CD8-positive, alpha-beta memory T cell (primary cell): ENCODE results near the gene OPRM1. TPM values are rescaled to one million over a fixed set of nuclear protein-coding genes. Genes with fewer than 3 reads are reported as not detected.
A peak's percentile ranks its signal among the peaks of the same experiment; 100 is the strongest.
"Not testable (repeated sequence)": the region's sequence is repeated elsewhere in the genome, so short reads cannot be mapped to it uniquely, and the experiment has no call there.

Source experiments
- CTCF ChIA-PET: fragments of 350-600 bp; sonication (Branson Sonifier 250); formaldehyde crosslinking; loops from one replicate; lab custom pipeline; 2021; ENCODE audit warnings: antibody characterized with exemption; lab: Charles Lee
- POLR2A ChIA-PET: fragments of 350-600 bp; sonication (Branson Sonifier 250); formaldehyde crosslinking; loops from one replicate; lab custom pipeline; 2021; ENCODE audit warnings: antibody characterized with exemption; lab: Charles Lee
- DNase-seq, 5 donors: peaks; one replicate each; pipeline versions ENCODE4 v3.0.0 to v3.0.0-alpha.2; 2020 to 2022; ENCODE audit warnings: mixed read lengths in 1 of 5
- H3K27ac ChIP-seq: one replicate; pipeline ENCODE4 v1.7.0; 2013; ENCODE audit warnings: low read depth, mild to moderate bottlenecking, low read length, moderate library complexity
- H3K27me3 ChIP-seq: 2 replicates; pipeline ENCODE4 v1.7.0; 2013; ENCODE audit warnings: low read length, mild to moderate bottlenecking; ENCODE audit not compliant: insufficient read depth, poor library complexity, severe bottlenecking
- H3K36me3 ChIP-seq: 2 replicates; pipeline ENCODE4 v1.7.0; 2013; ENCODE audit warnings: mild to moderate bottlenecking, low read length, moderate library complexity; ENCODE audit not compliant: insufficient read depth
- H3K4me1 ChIP-seq: 2 replicates; pipeline ENCODE4 v1.7.0; 2013; ENCODE audit warnings: mild to moderate bottlenecking, low read length, moderate library complexity; ENCODE audit not compliant: insufficient read depth
- H3K4me3 ChIP-seq: 2 replicates; pipeline ENCODE4 v1.7.0; 2013; ENCODE audit warnings: mild to moderate bottlenecking, low read length
- H3K9me3 ChIP-seq: 2 replicates; pipeline ENCODE4 v1.7.0; 2013; ENCODE audit warnings: mild to moderate bottlenecking, low read length
- H3K27ac Mint-ChIP-seq, 8 donors: one replicate each; pipeline ENCODE4 v1.8.0; 2020 to 2021; ENCODE audit warnings: mixed read lengths in 8 of 8, mild to moderate bottlenecking in 6 of 8, inconsistent platforms in 3 of 8, moderate library complexity in 3 of 8
- H3K27me3 Mint-ChIP-seq, 2 donors: one replicate each; pipeline ENCODE4 v1.8.0; 2020 to 2021; ENCODE audit warnings: mixed read lengths in 2 of 2, mild to moderate bottlenecking in 1 of 2, moderate library complexity in 1 of 2
- H3K36me3 Mint-ChIP-seq, 3 donors: one replicate each; pipeline ENCODE4 v1.8.0; 2020 to 2021; ENCODE audit warnings: mixed read lengths in 3 of 3, inconsistent platforms in 1 of 3, mild to moderate bottlenecking in 1 of 3
- H3K4me1 Mint-ChIP-seq, 3 donors: one replicate each; pipeline ENCODE4 v1.8.0; 2020 to 2021; ENCODE audit warnings: mixed read lengths in 3 of 3, inconsistent platforms in 1 of 3, mild to moderate bottlenecking in 1 of 3
- H3K4me3 Mint-ChIP-seq, 7 donors: one replicate each; pipeline ENCODE4 v1.8.0; 2020 to 2021; ENCODE audit warnings: mixed read lengths in 7 of 7, mild to moderate bottlenecking in 6 of 7, moderate library complexity in 4 of 7, inconsistent platforms in 2 of 7
- H3K9me3 Mint-ChIP-seq, 5 donors: one replicate each; pipeline ENCODE4 v1.8.0; 2020 to 2022; ENCODE audit warnings: mixed read lengths in 5 of 5, mild to moderate bottlenecking in 3 of 5, moderate library complexity in 2 of 5, inconsistent platforms in 1 of 5
- polyA plus RNA-seq: library from polyadenylated mRNA; unstranded; fragments of 300-500 nt; fragmentation: Illumina TruSeq; gene quantifications from one replicate; pipeline ENCODE4 v1.2.3, GENCODE V29; 2021
- total RNA-seq, 2 experiments: library from RNA; stranded (reverse); gene quantifications; one replicate each; pipeline ENCODE4 v1.2.3, GENCODE V29; 2021

Gene OPRM1
- total and polyA plus RNA-seq, 3 experiments from 2014 or later = not detected

- Mint-ChIP-seq H3K27ac (peak overlapping the region in 6 of 8 donors; percentile 22 to 60 (median 42)), H3K27me3 (no peaks in the 10 kb centered on the region), H3K4me3 (no peak overlapping the region), H3K4me1 (peaks cover 57 to 85% (median 73%) of the 10 kb centered on the region in 3 donors), H3K9me3 (no peaks in the 10 kb centered on the region), H3K36me3 (peaks cover 33 to 87% (median 38%) of the 10 kb centered on the region in 3 donors)
- no peak overlapping the region for H3K4me3 ChIP-seq
- no peaks in the 10 kb centered on the region for H3K27me3 ChIP-seq
- ChIA-PET POLR2A (no interaction called here), CTCF (interaction anchor here (0.9 to 1.2 kb wide), 3 partner anchors 19 to 80 kb away, joined by 3 to 4 read pairs (median 3); no protein-coding TSS in a partner anchor)
- DNase-seq = no peak
- H3K4me1 ChIP-seq = peaks cover 15% of the 10 kb centered on the region
- H3K9me3 ChIP-seq = no peaks in the 10 kb centered on the region
- H3K27ac ChIP-seq = no peak overlapping the region
- H3K36me3 ChIP-seq = peaks cover 14% of the 10 kb centered on the region
Observed at GRCh38 chr6:154197196-154197860, 158.3 kb downstream of the OPRM1 start.

- H3K9me3 ChIP-seq, POLR2A ChIA-PET, H3K4me3 ChIP-seq, H3K27me3 Mint-ChIP-seq, H3K27me3 ChIP-seq, H3K9me3 Mint-ChIP-seq, DNase-seq, H3K27ac Mint-ChIP-seq, H3K27ac ChIP-seq: not testable (repeated sequence)
- H3K36me3 ChIP-seq = peaks cover 24% of the 10 kb centered on the region
- Mint-ChIP-seq H3K4me3 (peak overlapping the region in 1 of 7 donors; percentile 34), H3K36me3 (peaks cover 34 to 93% (median 46%) of the 10 kb centered on the region in 3 donors), H3K4me1 (peaks cover 57 to 79% (median 78%) of the 10 kb centered on the region in 3 donors)
- CTCF ChIA-PET = interaction anchor here (0.9 kb wide), 1 partner anchor 10 kb away, joined by 3 read pairs; no protein-coding TSS in a partner anchor
- H3K4me1 ChIP-seq = peaks cover 20% of the 10 kb centered on the region
Observed at GRCh38 chr6:154201688-154202087, 162.6 kb downstream of the OPRM1 start.

- Mint-ChIP-seq H3K4me3 (no peak overlapping the region), H3K27ac (peak overlapping the region in 2 of 8 donors; percentile 51 to 60), H3K36me3 (peaks cover 37 to 95% (median 49%) of the 10 kb centered on the region in 3 donors), H3K27me3 (no peaks in the 10 kb centered on the region), H3K4me1 (peaks cover 58 to 75% (median 75%) of the 10 kb centered on the region in 3 donors), H3K9me3 (no peaks in the 10 kb centered on the region)
- Histone ChIP-seq H3K27ac (no peak overlapping the region), H3K27me3 (no peaks in the 10 kb centered on the region), H3K4me3 (no peak overlapping the region), H3K4me1 (peaks cover 15% of the 10 kb centered on the region), H3K36me3 (peaks cover 24% of the 10 kb centered on the region), H3K9me3 (no peaks in the 10 kb centered on the region)
- DNase-seq = no peak
- POLR2A ChIA-PET = no interaction called here
- CTCF ChIA-PET = interaction anchor here (0.9 kb wide), 1 partner anchor 9 kb away, joined by 3 read pairs; no protein-coding TSS in a partner anchor
Observed at GRCh38 chr6:154202339-154202738, 163.3 kb downstream of the OPRM1 start.

GRCh38 chr6:154202958-154203357, 163.9 kb downstream of the OPRM1 start:
- Mint-ChIP-seq H3K9me3 (no peaks in the 10 kb centered on the region), H3K27ac (peak overlapping the region in 5 of 8 donors; percentile 21 to 79 (median 35)), H3K4me1 (peaks cover 58 to 73% (median 69%) of the 10 kb centered on the region in 3 donors), H3K36me3 (peaks cover 40 to 95% (median 52%) of the 10 kb centered on the region in 3 donors), H3K27me3 (no peaks in the 10 kb centered on the region), H3K4me3 (no peak overlapping the region)
- H3K4me3 ChIP-seq = no peak overlapping the region
- peaks cover 26% of the 10 kb centered on the region for H3K36me3 ChIP-seq
- no peaks in the 10 kb centered on the region for H3K9me3 ChIP-seq
- no peak for DNase-seq
- H3K27me3 ChIP-seq = no peaks in the 10 kb centered on the region
- ChIA-PET CTCF (no interaction called here), POLR2A (no interaction called here)
- H3K4me1 ChIP-seq = peaks cover 10% of the 10 kb centered on the region
- no peak overlapping the region for H3K27ac ChIP-seq

- no peak for DNase-seq
- H3K4me3 Mint-ChIP-seq = no peak overlapping the region
- H3K36me3 Mint-ChIP-seq = peaks cover 46 to 90% (median 53%) of the 10 kb centered on the region in 3 donors
- Histone ChIP-seq H3K9me3 (no peaks in the 10 kb centered on the region), H3K4me3 (no peak overlapping the region), H3K27me3 (no peaks in the 10 kb centered on the region), H3K36me3 (peaks cover 21% of the 10 kb centered on the region), H3K4me1 (peaks cover 7% of the 10 kb centered on the region), H3K27ac (no peak overlapping the region)
- H3K27me3 Mint-ChIP-seq = no peaks in the 10 kb centered on the region
- ChIA-PET CTCF (interaction anchor here (0.6 to 1.5 kb wide), 2 partner anchors 48 to 71 kb away, joined by 3 read pairs; no protein-coding TSS in a partner anchor), POLR2A (no interaction called here)
- peaks cover 48 to 63% (median 49%) of the 10 kb centered on the region in 3 donors for H3K4me1 Mint-ChIP-seq
- peak overlapping the region in 5 of 8 donors; percentile 20 to 83 (median 78) for H3K27ac Mint-ChIP-seq
- H3K9me3 Mint-ChIP-seq = no peaks in the 10 kb centered on the region
Observed at GRCh38 chr6:154206141-154206540, 167.1 kb downstream of the OPRM1 start.

- H3K36me3 Mint-ChIP-seq = peaks cover 41 to 89% (median 46%) of the 10 kb centered on the region in 3 donors
- H3K9me3 Mint-ChIP-seq = no peaks in the 10 kb centered on the region
- POLR2A ChIA-PET = interaction anchor here (0.6 kb wide), 1 partner anchor 38 kb away, joined by 5 read pairs; no protein-coding TSS in a partner anchor
Observed at GRCh38 chr6:154206996-154207395, 168.0 kb downstream of the OPRM1 start.

GRCh38 chr6:154209555-154209954, 170.5 kb downstream of the OPRM1 start:
- Mint-ChIP-seq H3K27ac (peak overlapping the region in 2 of 8 donors; percentile 58 to 74), H3K9me3 (no peaks in the 10 kb centered on the region), H3K27me3 (no peaks in the 10 kb centered on the region), H3K4me1 (peaks cover 38 to 47% (median 43%) of the 10 kb centered on the region in 3 donors), H3K36me3 (peaks cover 32 to 90% (median 41%) of the 10 kb centered on the region in 3 donors), H3K4me3 (no peak overlapping the region)
- H3K27me3 ChIP-seq = no peaks in the 10 kb centered on the region
- peaks cover 32% of the 10 kb centered on the region for H3K36me3 ChIP-seq
- no peaks in the 10 kb centered on the region for H3K4me1 ChIP-seq
- H3K4me3 ChIP-seq = no peak overlapping the region
- H3K9me3 ChIP-seq = no peaks in the 10 kb centered on the region
- no peak for DNase-seq
- POLR2A ChIA-PET = no interaction called here
- CTCF ChIA-PET = no interaction called here
- no peak overlapping the region for H3K27ac ChIP-seq

More at GRCh38 chr6:154206996-154207395, 168.0 kb downstream of the OPRM1 start:
- CTCF ChIA-PET = no interaction called here
- peaks cover 7% of the 10 kb centered on the region for H3K4me1 ChIP-seq
- Mint-ChIP-seq H3K27me3 (no peaks in the 10 kb centered on the region), H3K27ac (peak overlapping the region in 4 of 8 donors; percentile 51 to 83 (median 66)), H3K4me1 (peaks cover 43 to 55% (median 48%) of the 10 kb centered on the region in 3 donors), H3K4me3 (no peak overlapping the region)
- no peak overlapping the region for H3K4me3 ChIP-seq
- H3K27me3 ChIP-seq = no peaks in the 10 kb centered on the region
- peaks cover 21% of the 10 kb centered on the region for H3K36me3 ChIP-seq
- no peaks in the 10 kb centered on the region for H3K9me3 ChIP-seq
- H3K27ac ChIP-seq = no peak overlapping the region
- no peak for DNase-seq

- Mint-ChIP-seq H3K27ac (no peak overlapping the region), H3K4me1 (peaks cover 32 to 44% (median 38%) of the 10 kb centered on the region in 3 donors), H3K36me3 (peaks cover 25 to 91% (median 40%) of the 10 kb centered on the region in 3 donors), H3K9me3 (no peaks in the 10 kb centered on the region), H3K4me3 (no peak overlapping the region), H3K27me3 (no peaks in the 10 kb centered on the region)
- Histone ChIP-seq H3K4me1 (no peaks in the 10 kb centered on the region), H3K36me3 (peaks cover 27% of the 10 kb centered on the region), H3K27me3 (no peaks in the 10 kb centered on the region), H3K4me3 (no peak overlapping the region), H3K27ac (no peak overlapping the region), H3K9me3 (no peaks in the 10 kb centered on the region)
- ChIA-PET POLR2A (no interaction called here), CTCF (interaction anchor here (0.7 kb wide), 1 partner anchor 39 kb away, joined by 3 read pairs; no protein-coding TSS in a partner anchor)
- DNase-seq = no peak
Observed at GRCh38 chr6:154210678-154211077, 171.6 kb downstream of the OPRM1 start.
